K562 (cell line): ENCODE data around the gene AIDA. TPM values are rescaled to one million over a fixed set of nuclear protein-coding genes. Genes with fewer than 3 reads are reported as not detected.
A peak's percentile ranks its signal among the peaks of the same experiment; 100 is the strongest.

ENCODE experiments used
- ATF7 ChIP-seq: fragments of 450-650 bp; IDR thresholded peaks from 2 replicates; pipeline ENCODE4 v1.7.1; 2014; ENCODE audit warnings: mild to moderate bottlenecking, moderate library complexity
- CTBP1 ChIP-seq: fragments of 450-650 bp; IDR thresholded peaks from 2 replicates; pipeline ENCODE4 v1.6.1; 2016; ENCODE audit warnings: borderline replicate concordance
- CXXC5 ChIP-seq: fragments of 250-450 bp; sonication (Bioruptor Pico); IDR thresholded peaks from 2 replicates; pipeline ENCODE4 v1.8.0; 2022; ENCODE audit warnings: inconsistent platforms, mild to moderate bottlenecking, moderate library complexity
- HDAC3 ChIP-seq: fragments of 450-650 bp; IDR thresholded peaks from 2 replicates; pipeline ENCODE4 v1.6.1; 2018; ENCODE audit warnings: borderline replicate concordance, mild to moderate bottlenecking, moderate library complexity; ENCODE audit not compliant: partially characterized antibody
- KAT2B ChIP-seq: IDR thresholded peaks from one replicate; pipeline ENCODE4 v1.6.1; 2012; ENCODE audit warnings: low read depth, mild to moderate bottlenecking, control low read depth, inconsistent platforms, low read length, moderate library complexity
- KLF16 ChIP-seq: IDR thresholded peaks from 2 replicates; pipeline ENCODE4 v1.6.1; 2016; ENCODE audit warnings: antibody characterized with exemption
- L3MBTL2 ChIP-seq: fragments of 450-650 bp; IDR thresholded peaks from 2 replicates; pipeline ENCODE4 v1.6.1; 2016; ENCODE audit warnings: mild to moderate bottlenecking, moderate library complexity
- MEIS2 ChIP-seq: fragments of 450-650 bp; IDR thresholded peaks from 2 replicates; pipeline ENCODE4 v1.6.1; 2014; ENCODE audit warnings: mild to moderate bottlenecking; ENCODE audit not compliant: partially characterized antibody
- NBN ChIP-seq: fragments of 450-650 bp; IDR thresholded peaks from 2 replicates; pipeline ENCODE4 v1.6.1; 2016; ENCODE audit warnings: low read depth, mild to moderate bottlenecking
- RAD21 ChIP-seq, 2 experiments: fragments of 250-450 bp in 1 of 2; fragments of 450-650 bp in 1 of 2; sonication (Bioruptor Pico) in 1 of 2; formaldehyde crosslinking in 1 of 2; IDR thresholded peaks in 1 of 2; conservative IDR thresholded peaks in 1 of 2; 2 replicates each; pipeline versions ENCODE4 v1.4.0 to v1.8.0; 2020 to 2022; ENCODE audit warnings: mild to moderate bottlenecking in 2 of 2, moderate library complexity in 1 of 2
- RUNX1 ChIP-seq: sonication (generic); IDR thresholded peaks from 2 replicates; pipeline ENCODE4 v1.6.1; 2016; ENCODE audit warnings: antibody characterized with exemption, low read depth
- TAL1 ChIP-seq: fragments of 450-650 bp; IDR thresholded peaks from 2 replicates; pipeline ENCODE4 v1.6.1; 2016; ENCODE audit warnings: mild to moderate bottlenecking
- ZBTB17 ChIP-seq: fragments of 450-650 bp; formaldehyde crosslinking; IDR thresholded peaks from 2 replicates; pipeline ENCODE4 v1.4.0; 2020; ENCODE audit warnings: mild to moderate bottlenecking
- ZC3H8 ChIP-seq: fragments of 450-650 bp; IDR thresholded peaks from 2 replicates; pipeline ENCODE4 v1.6.1; 2017
- ZFX ChIP-seq: sonication (generic); formaldehyde crosslinking; IDR thresholded peaks from 2 replicates; pipeline ENCODE4 v1.8.0; 2022; ENCODE audit warnings: mild to moderate bottlenecking, missing genetic modification reagents, moderate library complexity
- polyA plus RNA-seq, 8 experiments: library from polyadenylated mRNA; depleted of rRNA in 4 of 8; stranded (reverse) in 5 of 8; unstranded in 3 of 8; fragments of >200 nt; fragmentation: Nextera tagmentation in 2 of 8; fragmentation: Illumina TruSeq in 1 of 8; extraction: Ambion mirVana in 2 of 8; extraction: Trizol in 1 of 8; gene quantifications; 2 replicates each; pipeline versions ENCODE4 v1.2.1 to v1.2.3, GENCODE V29; 2011 to 2014; ENCODE audit warnings: inconsistent platforms in 1 of 8, missing spikeins in 1 of 8
- total RNA-seq, 7 experiments: library from RNA; depleted of rRNA in 6 of 7; stranded (reverse); fragments of >200 nt in 6 of 7; fragmentation: Illumina TruSeq in 2 of 7; extraction: Trizol in 2 of 7; gene quantifications; 2 replicates each; pipeline versions ENCODE4 v1.2.1 to v1.2.3, GENCODE V29; 2011 to 2021; ENCODE audit warnings: low replicate concordance in 1 of 7
- TF ChIP-seq, protein P1 (sequence below): sonication (generic); formaldehyde crosslinking; IDR thresholded peaks from 2 replicates; pipeline ENCODE4 v1.8.1; 2023; ENCODE audit warnings: mild to moderate bottlenecking, missing genetic modification reagents
- TF ChIP-seq, protein P2 (sequence below): fragments of 450-650 bp; conservative IDR thresholded peaks from 2 replicates; pipeline ENCODE4 v1.6.1; 2016; ENCODE audit warnings: missing genetic modification characterization, low read depth, mild to moderate bottlenecking, missing compliant biosample characterization, moderate library complexity
- TF ChIP-seq, protein P3 (sequence below), 3 experiments: IDR thresholded peaks in 2 of 3; conservative IDR thresholded peaks in 1 of 3; 2 replicates each; pipeline ENCODE4 v1.5.1; 2011 to 2012; ENCODE audit warnings: low read length in 3 of 3, mild to moderate bottlenecking in 3 of 3, control low read depth in 2 of 3, improper control_type of control experiment in 1 of 3, inconsistent platforms in 1 of 3, low read depth in 1 of 3, mixed read lengths in 1 of 3, moderate library complexity in 1 of 3; ENCODE audit not compliant: insufficient read depth in 2 of 3
- TF ChIP-seq, protein P4 (sequence below), 2 experiments: fragments of 450-650 bp; IDR thresholded peaks; 2 replicates each; pipeline ENCODE4 v1.6.1; 2016
- TF ChIP-seq, protein P5 (sequence below): sonication (generic); formaldehyde crosslinking; IDR thresholded peaks from 2 replicates; pipeline ENCODE4 v1.9.0; 2022; ENCODE audit warnings: mild to moderate bottlenecking, missing genetic modification reagents
- TF ChIP-seq, protein P6 (sequence below): fragments of 450-650 bp; formaldehyde crosslinking; IDR thresholded peaks from 2 replicates; pipeline ENCODE4 v1.4.0; 2022; ENCODE audit warnings: missing genetic modification characterization

Gene AIDA
- total and polyA plus RNA-seq, 9 of the 15 experiments (the other 6 are each of a cell fraction or from before 2014, with no cell fraction given), result 18.2 to 77.9 (median 24.9) TPM

DNA sequence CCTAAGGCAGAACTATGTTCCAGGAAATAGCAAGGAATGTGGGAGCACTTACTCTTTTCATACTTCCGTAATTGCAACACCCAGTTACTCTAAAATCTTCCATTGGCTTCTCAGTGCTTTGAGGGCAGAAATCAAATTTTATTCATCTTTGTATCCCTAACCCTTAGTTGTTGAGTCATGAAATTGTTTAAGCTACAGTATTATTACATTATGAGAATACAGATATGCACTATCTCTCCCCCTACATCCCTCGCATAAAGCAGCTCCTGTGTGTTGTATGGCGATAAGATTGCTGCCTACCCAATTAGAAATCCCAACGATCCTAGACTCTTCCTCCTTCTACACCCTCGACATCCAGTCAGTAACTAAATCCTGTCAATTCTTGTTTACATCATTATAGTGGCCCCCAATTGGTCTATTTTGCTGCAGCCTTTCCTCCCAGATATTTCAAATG lies 2.6 kb downstream of the AIDA start (continued):
- peak; percentile 12 for TF ChIP-seq MEIS2
- peak; percentile 93 for TF ChIP-seq TAL1
- TF ChIP-seq RAD21 (CRISPR knock-in tag; conservative IDR thresholded peaks at IDR 0.05 in 1 of 2, IDR thresholded peaks at IDR 0.05 in 1 of 2), result no peak
- TF ChIP-seq, protein P1, sequence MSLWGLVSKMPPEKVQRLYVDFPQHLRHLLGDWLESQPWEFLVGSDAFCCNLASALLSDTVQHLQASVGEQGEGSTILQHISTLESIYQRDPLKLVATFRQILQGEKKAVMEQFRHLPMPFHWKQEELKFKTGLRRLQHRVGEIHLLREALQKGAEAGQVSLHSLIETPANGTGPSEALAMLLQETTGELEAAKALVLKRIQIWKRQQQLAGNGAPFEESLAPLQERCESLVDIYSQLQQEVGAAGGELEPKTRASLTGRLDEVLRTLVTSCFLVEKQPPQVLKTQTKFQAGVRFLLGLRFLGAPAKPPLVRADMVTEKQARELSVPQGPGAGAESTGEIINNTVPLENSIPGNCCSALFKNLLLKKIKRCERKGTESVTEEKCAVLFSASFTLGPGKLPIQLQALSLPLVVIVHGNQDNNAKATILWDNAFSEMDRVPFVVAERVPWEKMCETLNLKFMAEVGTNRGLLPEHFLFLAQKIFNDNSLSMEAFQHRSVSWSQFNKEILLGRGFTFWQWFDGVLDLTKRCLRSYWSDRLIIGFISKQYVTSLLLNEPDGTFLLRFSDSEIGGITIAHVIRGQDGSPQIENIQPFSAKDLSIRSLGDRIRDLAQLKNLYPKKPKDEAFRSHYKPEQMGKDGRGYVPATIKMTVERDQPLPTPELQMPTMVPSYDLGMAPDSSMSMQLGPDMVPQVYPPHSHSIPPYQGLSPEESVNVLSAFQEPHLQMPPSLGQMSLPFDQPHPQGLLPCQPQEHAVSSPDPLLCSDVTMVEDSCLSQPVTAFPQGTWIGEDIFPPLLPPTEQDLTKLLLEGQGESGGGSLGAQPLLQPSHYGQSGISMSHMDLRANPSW (CRISPR knock-in tag), result no peak
- peak; percentile 62; the same call in 1 of the 2 replicates for TF ChIP-seq CTBP1
- TF ChIP-seq, protein P2, sequence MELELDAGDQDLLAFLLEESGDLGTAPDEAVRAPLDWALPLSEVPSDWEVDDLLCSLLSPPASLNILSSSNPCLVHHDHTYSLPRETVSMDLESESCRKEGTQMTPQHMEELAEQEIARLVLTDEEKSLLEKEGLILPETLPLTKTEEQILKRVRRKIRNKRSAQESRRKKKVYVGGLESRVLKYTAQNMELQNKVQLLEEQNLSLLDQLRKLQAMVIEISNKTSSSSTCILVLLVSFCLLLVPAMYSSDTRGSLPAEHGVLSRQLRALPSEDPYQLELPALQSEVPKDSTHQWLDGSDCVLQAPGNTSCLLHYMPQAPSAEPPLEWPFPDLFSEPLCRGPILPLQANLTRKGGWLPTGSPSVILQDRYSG (tag), result no peak
- no peak for TF ChIP-seq KAT2B
- peak; percentile 80 for TF ChIP-seq HDAC3
- TF ChIP-seq ZBTB17 (CRISPR knock-in tag), result peak; percentile 54; the same call in 1 of the 2 replicates
- TF ChIP-seq KLF16, result peak; percentile 84
- no peak for TF ChIP-seq ZC3H8
- TF ChIP-seq L3MBTL2, result peak; percentile 27; the same call in 1 of the 2 replicates
- no peak for TF ChIP-seq RUNX1
- peak; percentile 30; the same call in 1 of the 2 replicates for TF ChIP-seq ATF7
- TF ChIP-seq CXXC5, result peak; percentile 75
- TF ChIP-seq, protein P3, sequence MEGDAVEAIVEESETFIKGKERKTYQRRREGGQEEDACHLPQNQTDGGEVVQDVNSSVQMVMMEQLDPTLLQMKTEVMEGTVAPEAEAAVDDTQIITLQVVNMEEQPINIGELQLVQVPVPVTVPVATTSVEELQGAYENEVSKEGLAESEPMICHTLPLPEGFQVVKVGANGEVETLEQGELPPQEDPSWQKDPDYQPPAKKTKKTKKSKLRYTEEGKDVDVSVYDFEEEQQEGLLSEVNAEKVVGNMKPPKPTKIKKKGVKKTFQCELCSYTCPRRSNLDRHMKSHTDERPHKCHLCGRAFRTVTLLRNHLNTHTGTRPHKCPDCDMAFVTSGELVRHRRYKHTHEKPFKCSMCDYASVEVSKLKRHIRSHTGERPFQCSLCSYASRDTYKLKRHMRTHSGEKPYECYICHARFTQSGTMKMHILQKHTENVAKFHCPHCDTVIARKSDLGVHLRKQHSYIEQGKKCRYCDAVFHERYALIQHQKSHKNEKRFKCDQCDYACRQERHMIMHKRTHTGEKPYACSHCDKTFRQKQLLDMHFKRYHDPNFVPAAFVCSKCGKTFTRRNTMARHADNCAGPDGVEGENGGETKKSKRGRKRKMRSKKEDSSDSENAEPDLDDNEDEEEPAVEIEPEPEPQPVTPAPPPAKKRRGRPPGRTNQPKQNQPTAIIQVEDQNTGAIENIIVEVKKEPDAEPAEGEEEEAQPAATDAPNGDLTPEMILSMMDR (IDR thresholded peaks at IDR 0.05 in 2 of 3, conservative IDR thresholded peaks at IDR 0.05 in 1 of 3; ENCODE audit: insufficient read depth in 2 of 3, low read depth in 1 of 3, low read length in 3 of 3), result no peak
- TF ChIP-seq, protein P4, sequence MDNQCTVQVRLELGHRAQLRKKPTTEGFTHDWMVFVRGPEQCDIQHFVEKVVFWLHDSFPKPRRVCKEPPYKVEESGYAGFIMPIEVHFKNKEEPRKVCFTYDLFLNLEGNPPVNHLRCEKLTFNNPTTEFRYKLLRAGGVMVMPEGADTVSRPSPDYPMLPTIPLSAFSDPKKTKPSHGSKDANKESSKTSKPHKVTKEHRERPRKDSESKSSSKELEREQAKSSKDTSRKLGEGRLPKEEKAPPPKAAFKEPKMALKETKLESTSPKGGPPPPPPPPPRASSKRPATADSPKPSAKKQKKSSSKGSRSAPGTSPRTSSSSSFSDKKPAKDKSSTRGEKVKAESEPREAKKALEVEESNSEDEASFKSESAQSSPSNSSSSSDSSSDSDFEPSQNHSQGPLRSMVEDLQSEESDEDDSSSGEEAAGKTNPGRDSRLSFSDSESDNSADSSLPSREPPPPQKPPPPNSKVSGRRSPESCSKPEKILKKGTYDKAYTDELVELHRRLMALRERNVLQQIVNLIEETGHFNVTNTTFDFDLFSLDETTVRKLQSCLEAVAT (IDR thresholded peaks at IDR 0.05), result 0 out of 4 replicates have a peak, but pooled peaks of 1 of the 2 experiments have one; percentile 16
- TF ChIP-seq, protein P5, sequence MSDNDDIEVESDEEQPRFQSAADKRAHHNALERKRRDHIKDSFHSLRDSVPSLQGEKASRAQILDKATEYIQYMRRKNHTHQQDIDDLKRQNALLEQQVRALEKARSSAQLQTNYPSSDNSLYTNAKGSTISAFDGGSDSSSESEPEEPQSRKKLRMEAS (CRISPR knock-in tag), result no peak
- TF ChIP-seq ZFX (CRISPR knock-in tag), result no peak
- TF ChIP-seq, protein P6, sequence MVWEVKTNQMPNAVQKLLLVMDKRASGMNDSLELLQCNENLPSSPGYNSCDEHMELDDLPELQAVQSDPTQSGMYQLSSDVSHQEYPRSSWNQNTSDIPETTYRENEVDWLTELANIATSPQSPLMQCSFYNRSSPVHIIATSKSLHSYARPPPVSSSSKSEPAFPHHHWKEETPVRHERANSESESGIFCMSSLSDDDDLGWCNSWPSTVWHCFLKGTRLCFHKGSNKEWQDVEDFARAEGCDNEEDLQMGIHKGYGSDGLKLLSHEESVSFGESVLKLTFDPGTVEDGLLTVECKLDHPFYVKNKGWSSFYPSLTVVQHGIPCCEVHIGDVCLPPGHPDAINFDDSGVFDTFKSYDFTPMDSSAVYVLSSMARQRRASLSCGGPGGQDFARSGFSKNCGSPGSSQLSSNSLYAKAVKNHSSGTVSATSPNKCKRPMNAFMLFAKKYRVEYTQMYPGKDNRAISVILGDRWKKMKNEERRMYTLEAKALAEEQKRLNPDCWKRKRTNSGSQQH, result no peak
- TF ChIP-seq NBN, result 0 out of 2 replicates have a peak, but pooled peaks have one; percentile 48
